IPS DF 6.9 (cell line): Measurements from ENCODE around the gene UNC13A.

ENCODE experiments used
- DNase-seq: peaks from one replicate; pipeline ENCODE4 v3.0.0-alpha.2; 2013; ENCODE audit warnings: low read depth, low spot score
- H3K27ac ChIP-seq: one replicate; pipeline ENCODE4 v1.5.1; 2013; ENCODE audit warnings: low read length, control low read depth
- H3K27me3 ChIP-seq: 2 replicates; pipeline ENCODE4 v1.6.1; 2013; ENCODE audit warnings: mild to moderate bottlenecking, low read length; ENCODE audit not compliant: control insufficient read depth, insufficient read depth
- H3K36me3 ChIP-seq: 2 replicates; pipeline ENCODE4 v1.6.1; 2013; ENCODE audit warnings: low read length; ENCODE audit not compliant: control insufficient read depth, insufficient read depth
- H3K4me1 ChIP-seq: 2 replicates; pipeline ENCODE4 v1.6.1; 2013; ENCODE audit warnings: low read length; ENCODE audit not compliant: control insufficient read depth, insufficient read depth
- H3K4me3 ChIP-seq: 2 replicates; pipeline ENCODE4 v1.5.1; 2013; ENCODE audit warnings: mild to moderate bottlenecking, low read length
- H3K9me3 ChIP-seq: 2 replicates; pipeline ENCODE4 v1.6.1; 2013; ENCODE audit warnings: low read length, inconsistent platforms; ENCODE audit not compliant: control insufficient read depth, insufficient read depth
- WGBS: extraction: QIAGEN DNeasy Blood & Tissue Kit; methylation state at CpG from one replicate; pipeline ENCODE4 v1.1.7; 2013; ENCODE audit warnings: mixed read lengths, missing lambda C conversion rate; ENCODE audit not compliant: insufficient read length, insufficient coverage; 5-methylcytosine and 5-hydroxymethylcytosine counted together

Gene UNC13A

DNA sequence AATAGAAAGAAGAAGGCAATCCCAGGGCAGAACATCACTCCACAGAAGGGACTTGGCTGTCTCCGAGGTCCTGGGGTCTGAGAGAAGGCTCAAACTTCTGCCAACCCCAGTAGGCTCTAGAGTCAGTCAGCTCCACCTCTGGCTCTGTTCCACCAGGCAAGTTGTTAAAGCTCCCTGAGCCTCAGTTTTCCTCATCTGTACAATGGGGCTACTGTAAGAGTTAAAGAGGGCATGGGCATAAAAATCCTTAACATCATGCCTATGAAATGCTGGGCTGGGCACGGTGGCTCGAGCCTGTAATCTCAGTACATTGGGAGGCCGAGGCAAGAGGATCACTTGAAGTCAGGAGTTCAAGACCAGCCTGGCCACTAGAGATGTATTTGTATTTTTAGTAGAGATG lies 5.1 kb downstream of the UNC13A start:
- Histone ChIP-seq H3K4me3 (no peak overlapping the region), H3K4me1 (peaks cover 7% of the 10 kb centered on the region), H3K27me3 (no peaks in the 10 kb centered on the region), H3K36me3 (no peaks in the 10 kb centered on the region), H3K27ac (no peak overlapping the region), H3K9me3 (no peaks in the 10 kb centered on the region)
- DNase-seq = no peak
- no CpG with 5 or more reads among the region's 4 CpGs for WGBS

DNA sequence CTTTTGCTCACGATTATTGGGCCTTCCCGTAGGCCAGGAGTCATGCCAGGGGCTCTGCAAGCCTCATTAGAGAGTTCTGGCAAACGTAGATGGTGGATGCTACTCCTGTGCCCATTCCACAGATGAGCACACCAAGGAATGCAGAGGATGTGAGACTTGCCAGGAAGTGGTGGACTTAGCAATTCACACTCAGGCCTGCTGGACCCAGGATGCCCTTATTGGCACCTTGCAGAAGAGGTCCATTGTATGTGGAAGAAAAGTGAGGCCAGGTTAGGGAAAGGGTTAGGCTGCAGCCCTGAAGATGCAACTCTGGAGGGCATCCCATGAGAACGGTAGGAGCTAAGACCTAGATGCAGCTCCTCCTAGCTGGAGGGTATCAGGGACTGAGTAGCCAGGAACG lies 5.9 kb downstream of the UNC13A start:
- no peaks in the 10 kb centered on the region for H3K36me3 ChIP-seq

DNA sequence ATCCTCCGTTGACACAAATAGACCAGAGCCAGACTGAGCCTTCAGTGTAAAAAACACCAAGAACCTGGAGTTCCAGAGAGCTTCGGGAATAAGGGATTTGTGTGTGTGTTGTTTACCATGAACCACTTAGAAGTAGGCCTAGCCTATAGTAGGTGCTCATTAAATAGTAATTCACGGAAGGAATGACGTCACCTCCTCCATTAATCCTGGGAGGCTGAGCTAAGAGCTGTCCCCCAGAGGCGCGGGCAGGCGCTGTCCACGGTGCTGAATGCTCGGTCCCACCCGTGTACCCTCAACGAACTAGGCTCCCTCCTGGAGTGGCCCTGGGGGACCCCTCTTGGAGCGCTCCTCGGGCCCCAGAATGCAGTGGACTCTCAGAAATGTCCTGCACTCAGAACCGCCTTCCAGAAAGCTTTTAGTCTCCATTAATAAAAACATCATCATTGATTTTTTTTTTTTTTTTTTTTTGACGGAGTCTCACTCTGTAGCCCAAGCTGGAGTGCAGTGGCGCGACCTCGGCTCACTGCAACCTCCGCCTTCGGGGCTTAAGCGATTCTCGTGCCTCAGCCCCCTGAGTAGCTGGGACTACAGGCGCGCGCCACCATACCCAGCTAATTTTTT lies 6.5 kb downstream of the UNC13A start:
- WGBS = no CpG with 5 or more reads among the region's 25 CpGs
- peaks cover 9% of the 10 kb centered on the region for H3K4me1 ChIP-seq
- H3K27me3 ChIP-seq = no peaks in the 10 kb centered on the region
- no peak overlapping the region for H3K4me3 ChIP-seq
- H3K27ac ChIP-seq = no peak overlapping the region
- H3K36me3 ChIP-seq = no peaks in the 10 kb centered on the region
- no peak for DNase-seq
- H3K9me3 ChIP-seq = no peaks in the 10 kb centered on the region

More for the DNA sequence above, 5.9 kb downstream of the UNC13A start:
- Histone ChIP-seq H3K4me1 (peaks cover 9% of the 10 kb centered on the region), H3K27ac (no peak overlapping the region), H3K27me3 (no peaks in the 10 kb centered on the region), H3K4me3 (no peak overlapping the region), H3K9me3 (no peaks in the 10 kb centered on the region)
- WGBS = no CpG with 5 or more reads among the region's 5 CpGs
- DNase-seq = no peak

DNA sequence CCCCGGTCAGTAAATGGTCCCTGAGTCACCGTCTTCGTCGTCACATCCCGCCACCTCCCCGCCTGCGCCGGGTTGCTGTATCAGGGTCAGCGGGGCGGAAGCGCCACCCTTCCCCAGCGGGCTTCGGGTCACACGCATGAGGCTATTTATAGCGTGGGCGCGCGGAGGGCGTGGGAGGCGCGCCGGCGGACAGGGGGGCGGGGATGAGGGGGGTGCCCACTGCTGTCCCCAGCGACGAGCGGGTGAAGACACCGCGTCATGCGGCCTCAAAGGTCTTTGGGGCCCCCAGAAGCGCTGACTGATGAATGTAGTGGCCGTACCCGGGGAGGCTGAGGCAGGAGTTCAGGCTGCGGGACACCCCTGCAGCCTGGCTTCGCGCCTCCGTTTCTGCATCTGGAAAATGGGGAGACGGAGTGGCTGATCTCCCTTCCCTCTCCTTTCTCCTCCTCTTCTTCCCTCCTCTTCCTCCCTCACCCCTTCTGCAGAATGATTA lies 7.9 kb downstream of the UNC13A start:
- Histone ChIP-seq H3K4me3 (peak overlapping the region; percentile 12; the same call in 1 of the 2 replicates), H3K36me3 (no peaks in the 10 kb centered on the region), H3K27ac (no peak overlapping the region), H3K9me3 (no peaks in the 10 kb centered on the region), H3K27me3 (no peaks in the 10 kb centered on the region), H3K4me1 (peaks cover 5% of the 10 kb centered on the region)
- no peak for DNase-seq
- no CpG with 5 or more reads among the region's 38 CpGs for WGBS

DNA sequence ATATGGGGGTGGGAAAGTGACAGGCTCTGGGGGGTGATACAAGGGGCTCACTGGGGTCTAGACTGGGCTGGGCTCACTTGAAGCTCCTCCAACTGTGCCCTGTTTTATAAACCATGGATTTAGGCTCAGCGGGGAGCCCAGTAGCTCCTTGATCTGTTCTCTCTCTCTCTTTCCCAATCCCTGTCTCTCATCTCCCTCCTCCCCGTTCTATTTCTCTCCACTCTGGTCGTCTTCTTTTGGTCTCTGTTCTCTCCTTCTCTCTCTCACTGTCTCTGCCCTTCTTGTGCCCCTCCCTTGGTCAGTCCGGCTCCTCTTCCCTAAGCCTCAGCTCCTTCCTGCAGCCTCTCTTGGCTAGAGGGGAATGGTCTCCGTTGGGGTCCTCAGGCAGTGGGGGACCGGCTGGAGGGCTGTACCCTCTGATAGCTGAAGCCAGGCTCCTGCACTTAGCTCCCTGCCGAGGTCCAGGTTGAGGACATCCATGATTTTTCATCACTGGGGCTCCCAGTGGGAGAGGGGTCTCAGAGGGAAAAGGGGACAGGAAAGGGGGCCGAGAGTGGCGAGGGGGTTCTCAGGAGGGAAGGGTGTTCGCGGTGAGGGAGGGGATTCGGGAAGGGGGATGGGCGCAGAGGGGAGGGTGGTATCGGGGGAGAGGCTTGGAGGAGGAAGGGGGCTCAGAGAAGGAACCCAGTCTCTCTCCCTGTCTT lies 8.5 kb downstream of the UNC13A start:
- DNase-seq = no peak

DNA sequence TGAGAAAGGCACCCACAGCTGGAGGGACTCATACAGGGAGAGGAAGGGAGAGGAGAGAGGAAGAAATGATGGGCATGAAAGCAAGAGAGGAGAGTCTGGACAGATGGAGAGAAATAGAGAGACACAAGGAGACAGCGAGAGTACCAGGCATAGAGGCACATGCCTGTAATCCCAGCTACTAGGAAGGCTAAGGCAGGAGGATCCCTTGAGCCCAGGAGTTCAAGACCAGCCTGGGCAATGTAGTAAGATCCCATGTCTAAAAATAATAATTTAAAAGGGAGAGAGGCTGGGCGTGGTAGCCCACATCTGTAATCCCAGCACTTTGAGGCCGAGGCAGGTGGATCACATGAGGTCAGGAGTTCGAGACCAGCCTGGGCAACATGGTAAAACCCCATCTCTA lies 9.3 kb downstream of the UNC13A start:
- DNase-seq = no peak
- H3K27ac ChIP-seq = no peak overlapping the region
- peaks cover 5% of the 10 kb centered on the region for H3K4me1 ChIP-seq
- no CpG with 5 or more reads among the region's 4 CpGs for WGBS
- H3K9me3 ChIP-seq = no peaks in the 10 kb centered on the region
- no peaks in the 10 kb centered on the region for H3K36me3 ChIP-seq
- no peaks in the 10 kb centered on the region for H3K27me3 ChIP-seq
- H3K4me3 ChIP-seq = no peak overlapping the region

More for the DNA sequence above, 8.5 kb downstream of the UNC13A start:
- Histone ChIP-seq H3K36me3 (no peaks in the 10 kb centered on the region), H3K27me3 (no peaks in the 10 kb centered on the region), H3K4me3 (peak overlapping the region; percentile 12; the same call in 1 of the 2 replicates), H3K9me3 (no peaks in the 10 kb centered on the region), H3K4me1 (peaks cover 5% of the 10 kb centered on the region), H3K27ac (no peak overlapping the region)
- WGBS = no CpG with 5 or more reads among the region's 14 CpGs

DNA sequence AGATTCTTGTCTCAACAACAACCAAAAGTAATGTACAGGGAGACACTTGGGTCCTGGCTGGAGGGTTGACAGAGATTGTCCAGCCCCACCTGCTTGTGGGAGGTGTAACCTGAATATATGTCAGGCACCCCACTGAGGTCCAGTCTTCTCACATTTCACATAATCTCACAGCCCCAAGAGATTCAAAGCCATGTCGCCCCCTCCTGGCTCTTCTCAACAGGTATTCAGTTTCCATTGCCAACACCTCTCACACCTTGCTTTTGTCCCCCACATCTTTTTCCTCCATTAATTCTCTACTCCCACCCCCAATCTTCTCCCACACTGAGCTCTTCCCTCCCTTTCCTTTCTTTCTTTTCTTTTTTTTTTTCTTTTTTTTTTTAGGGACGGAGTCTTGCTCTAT lies 11.2 kb downstream of the UNC13A start:
- Histone ChIP-seq H3K36me3 (no peaks in the 10 kb centered on the region), H3K27me3 (no peaks in the 10 kb centered on the region), H3K9me3 (no peaks in the 10 kb centered on the region), H3K27ac (no peak overlapping the region), H3K4me3 (no peak overlapping the region), H3K4me1 (peaks cover 5% of the 10 kb centered on the region)
- no CpG with 5 or more reads among the region's 2 CpGs for WGBS
- DNase-seq = no peak

DNA sequence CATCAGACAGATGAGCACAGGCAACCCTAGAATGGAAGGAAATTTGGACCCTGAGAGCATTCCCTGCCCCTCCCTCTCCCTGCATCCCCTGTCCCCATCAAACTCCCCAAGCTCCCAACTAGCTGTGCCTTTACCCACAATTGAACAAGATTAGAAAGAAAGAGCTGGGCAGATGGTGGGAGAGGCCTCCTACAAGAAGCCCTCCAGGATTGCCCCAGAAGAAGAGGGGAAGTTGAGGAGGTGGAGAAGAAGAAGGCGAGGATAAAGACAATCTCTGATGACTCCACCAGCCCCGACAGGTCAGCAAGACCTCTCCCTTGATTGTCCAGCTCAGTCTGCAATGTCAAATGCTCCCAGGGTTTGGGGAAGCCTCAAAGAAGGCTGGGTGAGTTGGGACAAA lies 11.9 kb downstream of the UNC13A start:
- Histone ChIP-seq H3K27me3 (no peaks in the 10 kb centered on the region), H3K4me1 (peaks cover 5% of the 10 kb centered on the region), H3K27ac (no peak overlapping the region), H3K9me3 (no peaks in the 10 kb centered on the region), H3K36me3 (no peaks in the 10 kb centered on the region), H3K4me3 (no peak overlapping the region)
- WGBS = no CpG with 5 or more reads among the region's 2 CpGs
- no peak for DNase-seq

DNA sequence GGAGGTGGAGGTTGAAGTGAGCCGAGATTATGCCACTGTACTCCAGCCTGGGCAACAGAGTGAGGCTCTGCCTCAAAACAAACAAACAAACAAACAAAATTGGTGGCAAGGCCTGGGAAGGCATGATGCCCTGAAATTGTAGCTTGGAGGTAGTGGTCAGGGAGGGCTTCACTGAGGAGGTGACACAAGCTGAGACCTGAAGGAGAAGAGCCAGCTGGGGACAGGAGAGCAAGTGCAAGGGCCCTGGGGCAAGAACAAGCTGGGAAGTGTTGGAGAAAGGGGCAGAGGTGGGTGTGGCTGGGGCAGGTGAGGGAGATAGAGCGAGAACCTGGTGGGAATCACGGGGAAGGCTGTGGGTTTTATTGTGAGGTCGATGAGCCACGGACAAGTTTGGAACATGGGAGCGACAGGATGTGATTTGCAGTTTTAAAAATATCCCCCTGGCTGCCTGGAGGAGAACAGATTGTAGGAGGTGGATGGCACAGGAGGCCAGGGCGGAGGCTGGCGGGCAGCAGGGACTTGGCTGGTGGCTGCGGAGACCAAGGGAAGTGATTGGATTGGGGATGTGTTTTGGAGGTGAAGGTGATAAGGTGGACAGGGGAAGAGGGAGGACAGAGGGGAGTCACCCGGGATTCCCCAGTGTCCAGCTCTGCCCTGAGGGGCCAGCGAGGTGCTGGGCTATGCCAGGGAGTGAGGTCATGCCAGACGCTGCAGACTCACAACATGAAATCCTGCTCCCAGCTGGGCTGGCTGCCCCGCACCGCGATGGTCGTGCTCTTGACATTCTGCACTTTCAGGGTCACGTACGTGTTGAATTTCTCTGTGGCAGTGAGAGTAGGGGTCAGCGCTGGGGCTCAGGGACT lies 14.0 kb downstream of the UNC13A start:
- Histone ChIP-seq H3K4me1 (peaks cover 2% of the 10 kb centered on the region; the same call in 1 of the 2 replicates), H3K36me3 (peaks cover 3% of the 10 kb centered on the region), H3K27ac (no peak overlapping the region), H3K9me3 (no peaks in the 10 kb centered on the region), H3K27me3 (no peaks in the 10 kb centered on the region), H3K4me3 (no peak overlapping the region)
- no peak for DNase-seq
- no CpG with 5 or more reads among the region's 19 CpGs for WGBS

DNA sequence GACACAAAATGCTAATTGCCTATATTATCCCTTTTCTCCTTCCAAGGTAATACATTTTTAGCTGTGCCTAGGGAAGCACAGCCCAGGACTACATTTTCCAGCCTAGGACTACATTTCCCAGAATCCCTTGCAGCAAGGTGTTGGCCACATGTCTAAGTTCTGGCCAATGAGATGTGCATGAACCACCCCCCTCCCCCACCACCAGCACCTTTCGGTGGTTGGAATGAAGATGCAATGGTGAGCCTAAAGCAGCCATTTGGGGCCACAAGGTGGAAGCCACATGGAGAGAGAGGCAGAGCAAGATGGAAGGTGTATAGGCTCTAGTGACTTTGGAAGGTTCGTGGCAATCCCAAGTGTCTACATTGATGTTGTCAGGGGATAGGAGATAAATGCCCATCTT lies 16.2 kb downstream of the UNC13A start:
- no peak overlapping the region for H3K4me3 ChIP-seq
- H3K36me3 ChIP-seq = peaks cover 7% of the 10 kb centered on the region
- no peaks in the 10 kb centered on the region for H3K4me1 ChIP-seq
- H3K27me3 ChIP-seq = no peaks in the 10 kb centered on the region
- H3K27ac ChIP-seq = no peak overlapping the region
- no peak for DNase-seq
- no peaks in the 10 kb centered on the region for H3K9me3 ChIP-seq
- no CpG with 5 or more reads among the region's 2 CpGs for WGBS
